HepG2 (cell line): ENCODE measurements around the gene ANKRD55. TPM values are rescaled to one million over a fixed set of nuclear protein-coding genes. Genes with fewer than 3 reads are reported as not detected.

Experiments used
- ATAC-seq: fragments of 200-7000 bp; cut with Tn5 transposase; 3 replicates; pipeline ENCODE4 v1.9.1; 2020; ENCODE audit warnings: mild to moderate bottlenecking, moderate library complexity
- BruUV-seq: library from RNA; stranded (reverse); fragments of 400-500 nt; replicated peaks from 2 replicates; lab custom pipeline; 2021; lab: Mats Ljungman, UMichigan
- CTCF ChIA-PET: fragments of 300-600 bp; formaldehyde crosslinking; extraction: SDS; loops from one replicate; lab custom pipeline; 2021; ENCODE audit warnings: low total read pairs, inconsistent platforms, low intra/inter-chr PET ratio; lab: Yijun Ruan, JAX
- POLR2A ChIA-PET: fragments of 350-600 bp; sonication (Branson Sonifier 250); formaldehyde crosslinking; loops from one replicate; lab custom pipeline; 2020; ENCODE audit warnings: antibody characterized with exemption, inconsistent platforms; lab: Yijun Ruan, JAX
- DNase-seq: peaks from one replicate; pipeline ENCODE4 v3.0.0-alpha.2; 2015; ENCODE audit warnings: low spot score
- FAIRE-seq: peaks from 3 replicates; lab custom pipeline; 2011; peaks lifted over from hg19 to GRCh38; lab: Jason Lieb, UNC
- H2AFZ ChIP-seq: one replicate; pipeline ENCODE4 v1.6.1; 2011; ENCODE audit warnings: low read length, inconsistent platforms
- H3K27ac ChIP-seq: fragments of 300-600 bp; 3 replicates; pipeline ENCODE4 v1.8.0; 2011; ENCODE audit warnings: mixed run types, mild to moderate bottlenecking, mixed read lengths, low read length, inconsistent platforms; ENCODE audit not compliant: insufficient read depth; ENCODE audit errors: extremely low read length
- H3K27me3 ChIP-seq, 2 experiments: fragments of 200-600 bp in 1 of 2; 2 replicates in 1 of 2; 3 replicates in 1 of 2; pipeline versions ENCODE4 v1.6.0 to v1.8.0; 2011; ENCODE audit warnings: low read length in 2 of 2, mild to moderate bottlenecking in 2 of 2, moderate library complexity in 2 of 2, inconsistent platforms in 1 of 2; ENCODE audit not compliant: insufficient read depth in 2 of 2, control insufficient read depth in 1 of 2
- H3K36me3 ChIP-seq, 2 experiments: fragments of 200-600 bp in 1 of 2; replicated peaks in 1 of 2; 2 replicates in 1 of 2; 3 replicates in 1 of 2; pipeline versions ENCODE4 v1.5.1 to v1.8.0; 2011; ENCODE audit warnings: low read length in 2 of 2, inconsistent platforms in 1 of 2; ENCODE audit not compliant: insufficient read depth in 2 of 2, control insufficient read depth in 1 of 2
- H3K4me1 ChIP-seq: 2 replicates; pipeline ENCODE4 v1.5.1; 2012; ENCODE audit warnings: low read length, inconsistent platforms; ENCODE audit not compliant: insufficient read depth
- H3K4me2 ChIP-seq: 2 replicates; pipeline ENCODE4 v1.6.0; 2011; ENCODE audit warnings: low read depth, low read length, inconsistent platforms
- H3K4me3 ChIP-seq, 3 experiments: fragments of 200-600 bp in 1 of 3; sonication (generic), shearing (Covaris generic) in 1 of 3; replicated peaks in 1 of 3; 2 replicates each; pipeline ENCODE4 v1.5.1; 2011 to 2016; ENCODE audit warnings: low read length in 3 of 3, inconsistent platforms in 2 of 3, low read depth in 2 of 3, mild to moderate bottlenecking in 2 of 3, control low read depth in 1 of 3, mixed read lengths in 1 of 3; ENCODE audit not compliant: insufficient read depth in 1 of 3
- H3K79me2 ChIP-seq: one replicate; pipeline ENCODE4 v1.6.1; 2011; ENCODE audit warnings: low read length, inconsistent platforms; ENCODE audit not compliant: insufficient read depth
- H3K9ac ChIP-seq: 2 replicates; pipeline ENCODE4 v1.6.0; 2011; ENCODE audit warnings: mild to moderate bottlenecking, low read depth, low read length, inconsistent platforms; ENCODE audit not compliant: insufficient read depth
- H3K9me3 ChIP-seq: 2 replicates; pipeline ENCODE4 v1.5.1; 2012; ENCODE audit warnings: mild to moderate bottlenecking, low read length
- H4K20me1 ChIP-seq: 2 replicates; pipeline ENCODE4 v1.6.0; 2011; ENCODE audit warnings: inconsistent platforms, mild to moderate bottlenecking, low read length, moderate library complexity; ENCODE audit not compliant: insufficient read depth
- DBP ChIP-seq: sonication (generic); formaldehyde crosslinking; IDR thresholded peaks from 2 replicates; pipeline ENCODE4 v1.4.0; 2020; ENCODE audit warnings: missing genetic modification reagents; ENCODE audit errors: not compliant biosample characterization
- E2F2 ChIP-seq: sonication (generic); formaldehyde crosslinking; IDR thresholded peaks from 2 replicates; pipeline ENCODE4 v1.4.0; 2020; ENCODE audit warnings: missing genetic modification reagents, borderline replicate concordance
- FOXA3 ChIP-seq: IDR thresholded peaks from 2 replicates; pipeline ENCODE4 v1.6.1; 2016; ENCODE audit warnings: missing genetic modification reagents, missing compliant biosample characterization
- HNF1B ChIP-seq: sonication (generic); formaldehyde crosslinking; IDR thresholded peaks from 2 replicates; pipeline ENCODE4 v1.5.1; 2020; ENCODE audit warnings: mild to moderate bottlenecking, moderate library complexity, missing genetic modification reagents
- HOXA5 ChIP-seq: sonication (generic); formaldehyde crosslinking; IDR thresholded peaks from 2 replicates; pipeline ENCODE4 v1.4.0; 2020; ENCODE audit warnings: missing genetic modification reagents
- LCORL ChIP-seq, 2 experiments: fragments of 450-650 bp in 1 of 2; sonication (generic) in 1 of 2; formaldehyde crosslinking in 1 of 2; IDR thresholded peaks; 2 replicates each; pipeline versions ENCODE4 v1.5.0 to v1.6.1; 2017 to 2020; ENCODE audit warnings: antibody characterized with exemption in 1 of 2, missing genetic modification reagents in 1 of 2
- SKIL ChIP-seq: sonication (generic); formaldehyde crosslinking; IDR thresholded peaks from 2 replicates; pipeline ENCODE4 v1.8.0; 2022; ENCODE audit warnings: missing genetic modification reagents, mild to moderate bottlenecking, moderate library complexity, borderline replicate concordance
- SRSF4 ChIP-seq: fragments of 200-400 bp; formaldehyde crosslinking; IDR thresholded peaks from one replicate; pipeline ENCODE4 v1.6.1; 2018; ENCODE audit warnings: mild to moderate bottlenecking, low read depth, low read length, moderate library complexity; ENCODE audit not compliant: poor library complexity, severe bottlenecking
- TOPORS ChIP-seq: sonication (generic); formaldehyde crosslinking; IDR thresholded peaks from 2 replicates; pipeline ENCODE4 v1.8.0; 2023; ENCODE audit warnings: mild to moderate bottlenecking, missing genetic modification reagents
- YEATS2 ChIP-seq: sonication (generic); formaldehyde crosslinking; IDR thresholded peaks from 2 replicates; pipeline ENCODE4 v1.4.0; 2020; ENCODE audit warnings: missing genetic modification reagents, borderline replicate concordance
- ZNF274 ChIP-seq: sonication (generic); formaldehyde crosslinking; IDR thresholded peaks from 2 replicates; pipeline ENCODE4 v1.5.1; 2020; ENCODE audit warnings: mild to moderate bottlenecking, missing genetic modification reagents
- WGBS: methylation state at CpG from one replicate; pipeline ENCODE4 v1.1.6; 2017; ENCODE audit warnings: low lambda C conversion rate; 5-methylcytosine and 5-hydroxymethylcytosine counted together
- in situ Hi-C: cut with HindIII; loops from 2 replicates; pipeline ENCODE4 v1.10.0; 2017; ENCODE audit warnings: low pct_unique_long_range_greater_than_20kb; ENCODE audit not compliant: extremely low pct_ligation_motif_present
- intact Hi-C: fragments of 100-400 bp; cut with micrococcal nuclease; formaldehyde crosslinking; loops from one replicate; pipeline ENCODE4 v1.10.0; 2022; ENCODE audit not compliant: unreplicated experiment
- polyA plus RNA-seq, 8 experiments: library from polyadenylated mRNA; depleted of rRNA in 3 of 8; stranded (reverse) in 7 of 8; unstranded in 1 of 8; fragments of >200 nt; fragmentation: Illumina TruSeq in 4 of 8; extraction: Trizol in 4 of 8; gene quantifications; 2 replicates each; pipeline versions ENCODE4 v1.2.1 to v1.2.3, GENCODE V29; 2011 to 2016; ENCODE audit warnings: low read depth in 4 of 8, missing spikeins in 1 of 8, mixed read lengths in 1 of 8; ENCODE audit not compliant: insufficient read depth in 1 of 8
- total RNA-seq, 5 experiments: library from RNA; depleted of rRNA; stranded (reverse); fragments of >200 nt; fragmentation: Illumina TruSeq; extraction: Trizol; gene quantifications; 2 replicates each; pipeline ENCODE4 v1.2.3, GENCODE V29; 2016; ENCODE audit warnings: low read depth in 1 of 5

Gene ANKRD55
- total and polyA plus RNA-seq, 2 of the 13 experiments (the other 11 are each of a cell fraction or from before 2014, with no cell fraction given): 0.11 to 0.28 TPM

- peaks cover 40% of the 10 kb centered on the region for H3K4me1 ChIP-seq
- no peak overlapping the region for H3K4me2 ChIP-seq
- no peak for TF ChIP-seq SKIL (CRISPR knock-in tag)
- TF ChIP-seq TOPORS (CRISPR knock-in tag): no peak
- no peak for TF ChIP-seq YEATS2 (CRISPR knock-in tag)
- TF ChIP-seq LCORL (IDR thresholded peaks at IDR 0.05): no peak
- TF ChIP-seq LCORL (CRISPR knock-in tag; IDR thresholded peaks at IDR 0.05): no peak
- no peak for TF ChIP-seq FOXA3 (CRISPR knock-in tag)
- TF ChIP-seq DBP (CRISPR knock-in tag): no peak
- TF ChIP-seq HNF1B: no peak
- no peak for TF ChIP-seq HOXA5 (CRISPR knock-in tag)
- no peak for TF ChIP-seq E2F2
- TF ChIP-seq ZNF274 (CRISPR knock-in tag): no peak
- TF ChIP-seq SRSF4: no peak
- H3K9ac ChIP-seq: no peak overlapping the region
- DNase-seq (no peak), FAIRE-seq (no peak), ATAC-seq (no peak)
- H3K4me3 ChIP-seq: no peak overlapping the region
- H3K36me3 ChIP-seq: no peaks in the 10 kb centered on the region
- WGBS: 98% methylated on average over 4 of the region's 4 CpGs
- in situ Hi-C loops: no loop called here
- intact Hi-C loops: no loop called here
- no peaks in the 10 kb centered on the region for H3K9me3 ChIP-seq
- no peaks in the 10 kb centered on the region for H4K20me1 ChIP-seq
- ChIA-PET POLR2A (no interaction called here), CTCF (no interaction called here)
- H2AFZ ChIP-seq: no peak overlapping the region
- H3K27me3 ChIP-seq: no peaks in the 10 kb centered on the region
- H3K27ac ChIP-seq: no peak overlapping the region
- BruUV-seq: no TSS peak
- no peaks in the 10 kb centered on the region for H3K79me2 ChIP-seq
Observed at GRCh38 chr5:56115589-56115988, 117.5 kb downstream of the ANKRD55 start.
